Small intestine (tissue), 7 donors: ENCODE results near the gene EEF1A1. TPM values are rescaled to one million over a fixed set of nuclear protein-coding genes. Genes with fewer than 3 reads are reported as not detected.
"Not testable (repeated sequence)": the region's sequence is repeated elsewhere in the genome, so short reads cannot be mapped to it uniquely, and the experiment has no call there.

Source experiments
- DNase-seq, 2 donors: peaks; one replicate each; pipeline versions ENCODE4 v3.0.0 to v3.0.0-alpha.2; 2013
- FAIRE-seq: peaks from 2 replicates; lab custom pipeline; 2012; peaks lifted over from hg19 to GRCh38; lab: Jason Lieb, UNC
- H3K27ac ChIP-seq, 3 donors: one replicate each; pipeline ENCODE4 v1.5.1; 2013; ENCODE audit warnings: low read length in 2 of 3, mild to moderate bottlenecking in 2 of 3, control low read depth in 1 of 3, inconsistent platforms in 1 of 3, low read depth in 1 of 3, moderate library complexity in 1 of 3
- H3K27me3 ChIP-seq, 3 donors: one replicate each; pipeline ENCODE4 v1.6.1; 2013; ENCODE audit warnings: low read length in 3 of 3, inconsistent platforms in 1 of 3; ENCODE audit not compliant: control insufficient read depth in 3 of 3, insufficient read depth in 3 of 3
- H3K36me3 ChIP-seq, 3 donors: one replicate each; pipeline ENCODE4 v1.6.1; 2013; ENCODE audit warnings: low read length in 3 of 3, inconsistent platforms in 1 of 3, low read depth in 1 of 3, mild to moderate bottlenecking in 1 of 3, moderate library complexity in 1 of 3; ENCODE audit not compliant: control insufficient read depth in 3 of 3, insufficient read depth in 2 of 3
- H3K4me1 ChIP-seq, 3 donors: one replicate each; pipeline ENCODE4 v1.6.1; 2013; ENCODE audit warnings: low read length in 2 of 3, inconsistent platforms in 1 of 3, low read depth in 1 of 3, mild to moderate bottlenecking in 1 of 3, moderate library complexity in 1 of 3; ENCODE audit not compliant: control insufficient read depth in 3 of 3, insufficient read depth in 2 of 3
- H3K4me3 ChIP-seq, 3 donors: one replicate each; pipeline ENCODE4 v1.5.1; 2013; ENCODE audit warnings: low read length in 3 of 3, control low read depth in 1 of 3, inconsistent platforms in 1 of 3, low read depth in 1 of 3, mild to moderate bottlenecking in 1 of 3, moderate library complexity in 1 of 3
- H3K9me3 ChIP-seq, 2 donors: one replicate each; pipeline ENCODE4 v1.6.1; 2013; ENCODE audit warnings: low read depth in 1 of 2, low read length in 1 of 2; ENCODE audit not compliant: control insufficient read depth in 2 of 2, insufficient read depth in 1 of 2
- WGBS, 3 donors: extraction: QIAGEN DNeasy Blood & Tissue Kit; methylation state at CpG; one replicate each; pipeline ENCODE4 v1.1.7; 2013; 5-methylcytosine and 5-hydroxymethylcytosine counted together
- polyA plus RNA-seq, 4 donors: library from polyadenylated mRNA; stranded (reverse) in 3 of 4; unstranded in 1 of 4; fragments of 200-250 nt in 3 of 4; fragments of 120-200 nt in 1 of 4; gene quantifications; one replicate each; pipeline versions ENCODE4 v1.2.1 to v1.2.3, GENCODE V29; 2013
- donor health status: healthy with polysubstance abuse.
- donor health status: control.
- donor health status: control.
- donor health status: Bipolar disorder and iron deficiency.
- donor health status: healthy.

The EEF1A1 gene
- polyA plus RNA-seq, 4 donors = 6,538 to 18,065 (median 11,106) TPM

DNA sequence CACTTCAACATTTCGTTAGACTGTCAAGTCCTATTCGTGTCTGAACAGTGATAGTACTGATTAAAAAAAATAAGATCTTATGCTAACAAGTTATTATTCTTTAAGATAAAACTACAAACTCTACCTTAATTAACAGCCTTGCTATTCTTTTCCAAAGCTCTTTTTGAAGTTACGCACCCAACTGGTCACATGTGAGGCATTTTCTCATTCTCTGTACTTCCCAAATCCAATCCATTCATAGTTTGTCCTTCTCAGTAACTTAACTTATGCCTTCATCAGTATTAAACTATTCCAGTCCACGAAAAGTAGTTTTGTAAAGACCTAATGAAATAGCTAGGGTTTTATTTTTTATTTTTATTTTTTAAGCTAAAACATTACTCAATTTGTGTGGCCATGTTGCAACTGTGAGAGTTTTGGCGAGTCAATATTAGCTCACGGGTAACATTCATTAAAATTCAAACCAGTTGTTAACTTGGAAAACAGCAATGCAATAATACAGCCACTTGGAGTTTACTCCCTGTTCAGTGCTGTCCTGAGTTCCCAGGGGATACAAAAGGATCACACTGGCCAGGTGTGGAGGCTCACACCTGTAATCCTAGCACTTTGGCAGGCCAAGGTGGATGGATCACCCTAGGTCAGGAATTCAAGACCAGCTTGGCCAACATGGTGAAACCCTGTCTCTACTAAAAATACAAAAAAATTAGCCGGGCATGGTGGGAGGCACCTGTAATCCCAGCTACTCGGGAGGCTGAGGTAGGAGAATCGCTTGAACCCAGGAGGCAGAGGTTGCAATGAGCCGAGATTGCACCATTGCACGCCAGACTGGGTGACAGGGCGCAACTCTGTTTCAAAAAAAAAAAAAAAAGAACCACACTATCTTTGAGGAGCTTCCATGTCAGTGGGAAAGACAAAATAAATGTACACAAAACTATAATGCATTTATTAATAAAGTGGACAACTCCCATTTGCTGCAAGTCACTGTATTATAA lies 27.9 kb upstream of the EEF1A1 start:
- 86 to 93% (median 93%) methylated on average over 12 of the region's 12 CpGs for WGBS, 3 donors
- H3K4me3 ChIP-seq = no peak overlapping the region
- H3K27ac ChIP-seq = no peak overlapping the region
- no peak for FAIRE-seq
- DNase-seq = no peak
- H3K4me1 ChIP-seq = no peaks in the 10 kb centered on the region
- H3K9me3 ChIP-seq = no peaks in the 10 kb centered on the region
- H3K36me3 ChIP-seq = no peaks in the 10 kb centered on the region
- H3K27me3 ChIP-seq = no peaks in the 10 kb centered on the region

DNA sequence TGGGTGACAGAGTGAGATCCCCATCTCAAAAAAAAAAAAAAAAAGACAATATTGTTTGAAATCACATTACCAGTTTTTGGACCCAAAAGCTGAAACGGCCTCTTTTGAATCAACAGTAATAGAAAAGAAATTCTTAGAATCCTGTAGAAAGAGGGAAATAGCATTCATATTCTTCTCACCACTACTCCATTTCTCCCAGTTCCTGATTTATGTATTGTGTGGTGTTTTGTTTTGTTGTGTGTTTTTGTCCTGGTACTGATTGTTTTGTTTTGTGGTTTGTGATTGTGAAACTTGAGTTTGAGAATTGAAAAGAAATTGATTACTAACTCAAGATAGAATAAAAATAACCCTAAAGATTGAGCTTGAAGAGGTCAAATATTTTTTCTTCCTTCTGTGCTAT lies 26.2 kb upstream of the EEF1A1 start:
- no peak for DNase-seq
- no peaks in the 10 kb centered on the region for H3K4me1 ChIP-seq
- H3K9me3 ChIP-seq = no peaks in the 10 kb centered on the region
- FAIRE-seq = no peak
- 80 to 87% (median 83%) methylated on average over 1 of the region's 1 CpG for WGBS, 3 donors
- H3K27ac ChIP-seq = no peak overlapping the region
- no peaks in the 10 kb centered on the region for H3K27me3 ChIP-seq
- H3K4me3 ChIP-seq = no peak overlapping the region
- H3K36me3 ChIP-seq = no peaks in the 10 kb centered on the region

DNA sequence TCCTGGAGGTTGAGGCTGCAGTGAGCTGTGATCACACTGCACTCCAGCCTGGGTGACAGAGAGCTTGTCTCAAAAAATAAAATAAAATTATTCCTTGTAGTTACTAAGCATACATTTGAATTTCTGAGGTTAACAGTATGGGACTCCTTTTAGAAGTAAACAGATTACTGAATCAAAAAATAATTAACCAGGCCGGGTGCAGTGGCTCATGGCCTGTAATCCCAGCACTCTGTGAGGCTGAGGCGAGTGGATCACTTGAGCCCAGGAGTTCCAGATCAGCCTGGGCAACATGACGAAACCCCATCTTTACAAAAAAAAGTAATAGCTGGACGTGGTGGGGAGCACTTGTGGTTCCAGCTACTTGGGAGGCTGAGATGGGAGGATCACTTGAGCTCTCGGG lies 22.1 kb upstream of the EEF1A1 start:
- WGBS, 3 donors = 85 to 92% (median 89%) methylated on average over 5 of the region's 5 CpGs
- no peaks in the 10 kb centered on the region for H3K27me3 ChIP-seq
- DNase-seq (no peak), FAIRE-seq (no peak)
- no peaks in the 10 kb centered on the region for H3K36me3 ChIP-seq
- H3K4me1 ChIP-seq = no peaks in the 10 kb centered on the region
- H3K27ac ChIP-seq = no peak overlapping the region
- no peaks in the 10 kb centered on the region for H3K9me3 ChIP-seq
- no peak overlapping the region for H3K4me3 ChIP-seq

DNA sequence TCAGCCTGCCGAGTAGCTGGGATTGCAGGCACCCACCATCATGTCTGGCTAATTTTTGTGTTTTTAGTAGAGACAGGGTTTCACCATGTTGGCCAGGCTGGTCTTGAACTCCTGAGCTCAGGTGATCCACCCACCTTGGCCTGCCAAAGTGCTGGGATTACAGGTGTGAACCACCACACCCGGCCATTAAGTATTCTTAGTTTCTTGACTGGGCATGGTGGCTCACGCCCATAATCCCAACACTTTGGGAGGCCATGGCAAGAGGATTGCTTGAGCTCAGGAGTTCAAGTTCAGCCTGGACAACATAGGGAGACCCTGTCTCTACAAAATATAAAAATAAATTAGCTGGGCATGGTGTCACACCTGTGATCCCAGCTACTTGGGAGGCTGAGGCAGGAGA lies 21.6 kb upstream of the EEF1A1 start:
- not testable (repeated sequence) for H3K9me3 ChIP-seq, H3K4me1 ChIP-seq, FAIRE-seq, DNase-seq, H3K27ac ChIP-seq, H3K4me3 ChIP-seq, H3K27me3 ChIP-seq, H3K36me3 ChIP-seq
- 86 to 91% (median 90%) methylated on average over 3 of the region's 3 CpGs for WGBS, 3 donors

DNA sequence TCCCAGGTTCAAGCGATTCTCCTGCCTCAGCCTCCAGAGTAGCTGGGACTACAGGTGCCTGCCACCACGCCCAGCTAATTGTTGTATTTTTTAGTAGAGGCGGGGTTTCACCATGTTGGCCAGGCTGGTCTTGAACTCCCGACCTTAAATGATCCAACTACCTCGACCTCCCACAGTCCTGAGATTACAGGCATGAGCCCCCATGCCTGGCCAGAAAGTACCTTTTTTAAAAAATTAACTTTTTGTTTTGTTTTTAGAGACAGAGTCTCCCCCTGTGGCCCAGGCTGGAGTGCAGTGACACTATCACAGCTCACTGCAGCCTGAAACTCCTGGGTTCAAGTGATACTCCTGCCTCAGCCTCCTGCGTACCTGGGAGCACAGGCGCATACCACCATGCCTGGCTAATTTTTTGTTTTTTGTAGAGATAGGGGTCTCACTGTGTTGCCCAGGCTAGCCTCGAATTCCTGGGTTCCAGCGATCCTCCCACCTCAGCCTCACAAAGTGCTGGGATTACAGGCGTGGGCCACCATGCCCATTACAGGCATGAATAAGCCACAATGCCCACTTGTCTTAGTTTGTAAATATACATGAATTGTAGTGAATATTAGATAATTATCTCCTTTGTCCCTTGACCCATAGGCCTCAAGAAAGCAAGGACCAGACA lies 17.4 kb upstream of the EEF1A1 start:
- Histone ChIP-seq H3K27ac (no peak overlapping the region), H3K4me3 (no peak overlapping the region), H3K9me3 (no peaks in the 10 kb centered on the region), H3K36me3 (no peaks in the 10 kb centered on the region), H3K4me1 (no peaks in the 10 kb centered on the region), H3K27me3 (no peaks in the 10 kb centered on the region)
- WGBS, 3 donors = 80 to 85% (median 85%) methylated on average over 10 of the region's 10 CpGs
- FAIRE-seq (no peak), DNase-seq (no peak)

DNA sequence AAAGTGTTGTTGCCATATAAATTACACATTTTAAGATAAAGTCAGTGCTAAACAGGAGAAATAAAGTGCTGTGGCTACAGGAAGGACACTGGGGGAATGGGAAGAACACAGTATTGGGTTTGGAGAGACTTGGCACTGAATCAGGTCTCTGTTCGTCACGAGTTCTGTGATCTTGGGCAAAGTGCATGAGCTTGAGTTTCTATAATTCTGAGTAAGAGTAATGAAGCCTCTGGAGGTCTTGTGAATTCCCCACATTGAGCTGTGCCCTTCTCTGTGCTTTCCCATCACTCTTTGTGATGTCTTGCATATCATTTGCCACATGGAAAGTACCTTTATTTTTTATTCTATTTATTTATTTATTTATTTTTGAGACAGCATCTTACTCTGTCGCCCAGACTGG lies 16.8 kb upstream of the EEF1A1 start:
- H3K27ac ChIP-seq = no peak overlapping the region
- 39 to 62% (median 54%) methylated on average over 3 of the region's 3 CpGs for WGBS, 3 donors
- H3K36me3 ChIP-seq = no peaks in the 10 kb centered on the region
- DNase-seq (no peak), FAIRE-seq (no peak)
- no peak overlapping the region for H3K4me3 ChIP-seq
- H3K4me1 ChIP-seq = no peaks in the 10 kb centered on the region
- H3K9me3 ChIP-seq = no peaks in the 10 kb centered on the region
- no peaks in the 10 kb centered on the region for H3K27me3 ChIP-seq

DNA sequence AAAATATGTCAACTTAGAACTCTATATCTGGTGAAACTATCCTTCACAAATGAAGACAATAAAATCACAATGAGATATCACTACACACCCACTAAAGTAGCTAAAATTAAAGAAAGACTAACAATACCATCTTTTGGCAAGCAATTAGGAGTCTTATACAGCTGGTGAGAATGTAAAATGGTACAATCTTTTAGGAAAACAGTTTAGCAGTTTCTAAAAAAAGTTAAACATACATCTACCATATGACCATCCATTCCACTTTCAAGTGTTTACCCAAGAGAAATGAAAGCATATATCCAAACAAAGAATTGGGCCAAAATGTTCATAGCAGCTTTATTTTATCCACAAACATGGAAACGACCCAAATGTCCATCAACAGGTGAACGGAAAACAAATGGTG lies 13.8 kb upstream of the EEF1A1 start:
- no peaks in the 10 kb centered on the region for H3K4me1 ChIP-seq
- FAIRE-seq = no peak
- 72 to 77% (median 72%) methylated on average over 2 of the region's 2 CpGs for WGBS, 3 donors

DNA sequence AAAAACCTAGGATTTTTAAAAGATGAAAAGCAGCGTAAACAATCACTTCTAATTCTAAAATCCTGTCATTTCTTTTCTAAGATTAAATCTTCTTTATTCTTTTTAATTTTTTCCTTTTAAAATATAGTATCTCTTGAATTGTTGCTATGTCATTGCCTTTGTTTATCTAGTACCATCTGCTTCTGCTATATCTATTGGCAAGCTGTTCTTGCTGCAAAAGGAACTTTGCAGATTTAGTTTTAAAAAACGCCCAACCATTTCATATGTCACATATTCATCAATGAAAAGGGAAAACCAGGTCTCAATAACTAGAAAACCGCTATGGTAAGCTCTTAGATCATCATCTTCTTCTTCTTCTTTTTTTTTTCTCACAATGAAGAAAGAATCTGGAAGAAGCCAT lies 11.5 kb upstream of the EEF1A1 start:
- no peak for DNase-seq
- no peaks in the 10 kb centered on the region for H3K27me3 ChIP-seq
- 73 to 92% (median 84%) methylated on average over 3 of the region's 3 CpGs for WGBS, 3 donors
- no peaks in the 10 kb centered on the region for H3K9me3 ChIP-seq
- no peaks in the 10 kb centered on the region for H3K36me3 ChIP-seq
- no peaks in the 10 kb centered on the region for H3K4me1 ChIP-seq
- no peak overlapping the region for H3K4me3 ChIP-seq
- no peak overlapping the region for H3K27ac ChIP-seq
- no peak for FAIRE-seq

More for the DNA sequence above, 13.8 kb upstream of the EEF1A1 start:
- H3K9me3 ChIP-seq = no peaks in the 10 kb centered on the region
- H3K27me3 ChIP-seq = no peaks in the 10 kb centered on the region
- no peak for DNase-seq
- H3K27ac ChIP-seq = no peak overlapping the region
- H3K4me3 ChIP-seq = no peak overlapping the region
- no peaks in the 10 kb centered on the region for H3K36me3 ChIP-seq
